Right atrium auricular region (tissue), 2 donors: ENCODE measurements around the gene ACKR1. TPM values are rescaled to one million over a fixed set of nuclear protein-coding genes. Genes with fewer than 3 reads are reported as not detected.

Experiments
- DNase-seq: peaks from one replicate; pipeline ENCODE4 v3.0.0-alpha.2; 2019; ENCODE audit warnings: low spot score
- H3K27ac ChIP-seq, 2 donors: fragments of 200-600 bp; sonication (generic); 1 replicate in 1 of 2; 2 replicates in 1 of 2; pipeline ENCODE4 v1.5.1; 2016 to 2019
- H3K27me3 ChIP-seq, 2 donors: fragments of 200-600 bp; sonication (generic); one replicate each; pipeline versions ENCODE4 v1.5.1 to v1.6.0; 2017 to 2019
- H3K36me3 ChIP-seq: fragments of 200-600 bp; sonication (generic); one replicate; pipeline ENCODE4 v1.5.1; 2016
- H3K4me1 ChIP-seq, 2 donors: fragments of 200-600 bp; sonication (generic); one replicate each; pipeline versions ENCODE4 v1.5.1 to v1.6.0; 2017 to 2019
- H3K4me3 ChIP-seq, 2 donors: fragments of 200-600 bp; sonication (generic); 1 replicate in 1 of 2; 2 replicates in 1 of 2; pipeline ENCODE4 v1.5.1; 2017 to 2019; ENCODE audit warnings: mild to moderate bottlenecking in 1 of 2, moderate library complexity in 1 of 2
- H3K9me3 ChIP-seq, 2 donors: fragments of 200-600 bp; sonication (generic); one replicate each; pipeline ENCODE4 v1.5.1; 2019
- total RNA-seq, 2 donors: library from RNA; depleted of rRNA; stranded (reverse); fragments of >200 nt; gene quantifications; one replicate each; pipeline ENCODE4 v1.1.0, GENCODE V29; 2016
- TF ChIP-seq, protein P1 (sequence below), 2 donors: fragments of 200-600 bp; sonication (generic); IDR thresholded peaks; one replicate each; pipeline ENCODE4 v1.5.1; 2019; ENCODE audit warnings: antibody characterized with exemption in 2 of 2

Gene ACKR1
- total RNA-seq, 2 donors from 2014 or later, result 13.3 to 13.8 TPM

DNA sequence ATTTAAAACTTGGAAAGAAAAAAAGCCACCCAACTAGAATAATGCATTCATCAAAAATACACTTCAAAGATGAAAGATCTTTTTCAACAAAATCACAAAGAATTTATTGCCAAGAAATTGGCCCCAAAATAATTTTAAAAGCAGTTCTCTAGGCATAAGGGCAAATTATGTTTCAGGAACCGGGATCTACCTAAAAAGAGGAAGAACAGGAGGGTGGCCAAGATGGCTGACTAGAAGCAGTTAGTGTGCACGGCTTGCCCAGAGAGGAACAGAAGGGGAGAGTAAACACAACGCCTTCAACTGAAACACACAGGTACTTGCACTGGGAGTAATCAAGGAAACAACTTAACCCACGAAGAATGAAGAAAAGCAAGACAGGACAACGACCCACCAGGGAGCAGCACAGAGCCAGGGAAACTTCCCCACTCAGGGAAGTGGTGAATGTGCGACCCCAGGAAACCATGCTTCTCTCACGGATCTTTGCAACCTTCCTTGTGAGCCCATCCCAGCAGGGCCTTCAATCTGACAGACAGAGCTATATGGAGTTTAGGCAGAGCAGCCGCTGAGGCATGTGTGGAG, 46.1 kb downstream of the ACKR1 start:
- Histone ChIP-seq H3K4me3 (no peak overlapping the region), H3K27ac (no peak overlapping the region), H3K4me1 (no peaks in the 10 kb centered on the region), H3K27me3 (no peaks in the 10 kb centered on the region), H3K36me3 (no peaks in the 10 kb centered on the region), H3K9me3 (peaks cover 0 to 11% of the 10 kb centered on the region in 2 donors)
- TF ChIP-seq, protein P1, sequence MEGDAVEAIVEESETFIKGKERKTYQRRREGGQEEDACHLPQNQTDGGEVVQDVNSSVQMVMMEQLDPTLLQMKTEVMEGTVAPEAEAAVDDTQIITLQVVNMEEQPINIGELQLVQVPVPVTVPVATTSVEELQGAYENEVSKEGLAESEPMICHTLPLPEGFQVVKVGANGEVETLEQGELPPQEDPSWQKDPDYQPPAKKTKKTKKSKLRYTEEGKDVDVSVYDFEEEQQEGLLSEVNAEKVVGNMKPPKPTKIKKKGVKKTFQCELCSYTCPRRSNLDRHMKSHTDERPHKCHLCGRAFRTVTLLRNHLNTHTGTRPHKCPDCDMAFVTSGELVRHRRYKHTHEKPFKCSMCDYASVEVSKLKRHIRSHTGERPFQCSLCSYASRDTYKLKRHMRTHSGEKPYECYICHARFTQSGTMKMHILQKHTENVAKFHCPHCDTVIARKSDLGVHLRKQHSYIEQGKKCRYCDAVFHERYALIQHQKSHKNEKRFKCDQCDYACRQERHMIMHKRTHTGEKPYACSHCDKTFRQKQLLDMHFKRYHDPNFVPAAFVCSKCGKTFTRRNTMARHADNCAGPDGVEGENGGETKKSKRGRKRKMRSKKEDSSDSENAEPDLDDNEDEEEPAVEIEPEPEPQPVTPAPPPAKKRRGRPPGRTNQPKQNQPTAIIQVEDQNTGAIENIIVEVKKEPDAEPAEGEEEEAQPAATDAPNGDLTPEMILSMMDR (IDR thresholded peaks at IDR 0.05), result no peak
- no peak for DNase-seq

Other genes starting within 250 kb of the ACKR1 start
- gene IFI16, start 195.0 kb upstream of the ACKR1 start, total RNA-seq, result 10 to 100 TPM; 31.1 to 41.2 TPM
- not detected for gene AIM2, start 128.1 kb upstream of the ACKR1 start, total RNA-seq
- 10 to 100 TPM in 1 of 2 donors, 1 to 10 TPM in 1; 4.0 to 12.5 TPM for gene CADM3, start 33.3 kb upstream of the ACKR1 start, total RNA-seq
- gene FCER1A, start 97.5 kb downstream of the ACKR1 start, total RNA-seq, result under 1 TPM in 1 of 2 donors, not detected in 1; 0.56 TPM
- gene OR10J4, start 227.3 kb downstream of the ACKR1 start, total RNA-seq, result not detected
- gene OR10J1, start 234.8 kb downstream of the ACKR1 start, total RNA-seq, result not detected